Panc1 (cell line): ENCODE results near the gene PADI1. TPM values are rescaled to one million over a fixed set of nuclear protein-coding genes. Genes with fewer than 3 reads are reported as not detected.

Experiments used
- ATAC-seq: fragments of 200-7000 bp; cut with Tn5 transposase; 2 replicates; pipeline ENCODE4 v1.9.1; 2020; ENCODE audit warnings: mild to moderate bottlenecking, moderate library complexity
- BruUV-seq: library from RNA; stranded (reverse); fragments of 400-500 nt; replicated peaks from 2 replicates; lab custom pipeline; 2021; lab: Mats Ljungman, UMichigan
- CTCF ChIA-PET: fragments of 300-600 bp; sonication (Branson Sonifier 250); formaldehyde crosslinking; loops from one replicate; lab custom pipeline; 2022; ENCODE audit warnings: antibody characterized with exemption; lab: Charles Lee
- POLR2A ChIA-PET: fragments of 300-600 bp; sonication (Branson Sonifier 250); formaldehyde crosslinking; loops from one replicate; lab custom pipeline; 2022; ENCODE audit warnings: antibody characterized with exemption; lab: Charles Lee
- DNase-seq: peaks from one replicate; pipeline ENCODE4 v3.0.0-alpha.2; 2010; ENCODE audit warnings: low read depth, low spot score
- H3K27ac ChIP-seq: 2 replicates; pipeline ENCODE4 v1.5.1; 2011; ENCODE audit warnings: mild to moderate bottlenecking, low read length, inconsistent platforms
- H3K27me3 ChIP-seq: fragments of 200-500 bp; sonication (Bioruptor generic); 2 replicates; pipeline ENCODE4 v1.6.0; 2014; ENCODE audit warnings: low read length, inconsistent platforms; ENCODE audit not compliant: control insufficient read depth, insufficient read depth
- H3K36me3 ChIP-seq: fragments of 200-500 bp; sonication (Bioruptor generic); 2 replicates; pipeline ENCODE4 v1.5.1; 2014; ENCODE audit warnings: inconsistent platforms, mild to moderate bottlenecking, low read length, moderate library complexity; ENCODE audit not compliant: control insufficient read depth, insufficient read depth
- H3K4me1 ChIP-seq: 2 replicates; pipeline ENCODE4 v1.5.1; 2011; ENCODE audit warnings: inconsistent platforms, mild to moderate bottlenecking, low read length, moderate library complexity; ENCODE audit not compliant: control insufficient read depth, insufficient read depth
- H3K4me3 ChIP-seq, 2 experiments: 2 replicates each; pipeline ENCODE4 v1.5.1; 2011 to 2012; ENCODE audit warnings: low read depth in 2 of 2, low read length in 2 of 2, mild to moderate bottlenecking in 2 of 2, inconsistent platforms in 1 of 2, moderate library complexity in 1 of 2
- H3K9me3 ChIP-seq: fragments of 200-500 bp; sonication (Bioruptor generic); 2 replicates; pipeline ENCODE4 v1.5.1; 2014; ENCODE audit warnings: low read depth, mild to moderate bottlenecking, inconsistent platforms, low read length, moderate library complexity; ENCODE audit not compliant: control insufficient read depth, insufficient read depth
- POLR2AphosphoS5 ChIP-seq: IDR thresholded peaks from 2 replicates; pipeline ENCODE4 v1.6.1; 2012; ENCODE audit warnings: mild to moderate bottlenecking, low read depth, low read length, moderate library complexity
- REST ChIP-seq, 2 experiments: IDR thresholded peaks; 2 replicates each; pipeline ENCODE4 v1.6.1; 2011 to 2012; ENCODE audit warnings: low read depth in 2 of 2, control low read depth in 1 of 2, low read length in 1 of 2, mild to moderate bottlenecking in 1 of 2, moderate library complexity in 1 of 2; ENCODE audit not compliant: insufficient read depth in 1 of 2
- SIN3A ChIP-seq: IDR thresholded peaks from 2 replicates; pipeline ENCODE4 v1.6.1; 2012; ENCODE audit warnings: low read depth, mild to moderate bottlenecking, low read length, moderate library complexity, borderline replicate concordance; ENCODE audit not compliant: insufficient read depth
- TCF7L2 ChIP-seq: IDR thresholded peaks from 2 replicates; pipeline ENCODE4 v1.6.1; 2011; ENCODE audit warnings: mild to moderate bottlenecking, low read depth, low read length, inconsistent platforms
- in situ Hi-C: cut with HindIII; loops from 2 replicates; pipeline ENCODE4 v1.10.0; 2016; ENCODE audit warnings: low sequenced_read_pairs, low pct_unique_long_range_greater_than_20kb
- intact Hi-C: fragments of 100-400 bp; cut with micrococcal nuclease; formaldehyde crosslinking; loops from one replicate; pipeline ENCODE4 v1.10.0; 2022; ENCODE audit not compliant: unreplicated experiment
- total RNA-seq: library from RNA; stranded (reverse); gene quantifications from one replicate; pipeline ENCODE4 v1.2.1, GENCODE V29; 2021; ENCODE audit not compliant: unreplicated experiment
- TF ChIP-seq, protein P1 (sequence below): fragments of 450-650 bp; IDR thresholded peaks from 2 replicates; pipeline ENCODE4 v1.5.1; 2017; ENCODE audit warnings: mild to moderate bottlenecking

PADI1 gene
- total RNA-seq, 1 experiment from 2014 or later: 2.3 TPM

DNA sequence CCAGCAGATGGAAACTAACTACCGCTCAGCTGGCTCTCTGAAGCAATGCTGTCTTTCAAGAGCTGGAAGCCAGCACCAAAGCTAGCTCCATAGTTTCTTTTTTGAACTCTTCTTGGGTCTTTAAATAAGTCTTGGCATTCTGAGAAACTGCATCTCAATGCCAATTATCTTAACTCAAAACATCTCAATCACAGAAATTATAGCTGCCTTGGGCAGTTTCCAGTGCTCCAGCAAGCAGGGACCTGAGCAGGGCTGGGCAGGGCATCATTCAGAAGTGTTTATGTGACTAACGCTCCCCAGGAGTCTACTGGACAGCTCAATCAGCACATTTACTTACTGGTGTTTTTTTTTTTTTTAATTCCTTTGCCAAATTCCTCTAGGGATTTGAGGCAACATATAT lies 84.8 kb downstream of the PADI1 start:
- no peak for DNase-seq
- no peak overlapping the region for H3K4me3 ChIP-seq
- no TSS peak for BruUV-seq

GRCh38 chr1:17290553-17290952 lies 85.6 kb downstream of the PADI1 start:
- H3K4me3 ChIP-seq: no peak overlapping the region
- in situ Hi-C loops (no loop called here), intact Hi-C loops (no loop called here)
- no peaks in the 10 kb centered on the region; the same call in 1 of the 2 replicates for H3K4me1 ChIP-seq
- TF ChIP-seq, protein P1, sequence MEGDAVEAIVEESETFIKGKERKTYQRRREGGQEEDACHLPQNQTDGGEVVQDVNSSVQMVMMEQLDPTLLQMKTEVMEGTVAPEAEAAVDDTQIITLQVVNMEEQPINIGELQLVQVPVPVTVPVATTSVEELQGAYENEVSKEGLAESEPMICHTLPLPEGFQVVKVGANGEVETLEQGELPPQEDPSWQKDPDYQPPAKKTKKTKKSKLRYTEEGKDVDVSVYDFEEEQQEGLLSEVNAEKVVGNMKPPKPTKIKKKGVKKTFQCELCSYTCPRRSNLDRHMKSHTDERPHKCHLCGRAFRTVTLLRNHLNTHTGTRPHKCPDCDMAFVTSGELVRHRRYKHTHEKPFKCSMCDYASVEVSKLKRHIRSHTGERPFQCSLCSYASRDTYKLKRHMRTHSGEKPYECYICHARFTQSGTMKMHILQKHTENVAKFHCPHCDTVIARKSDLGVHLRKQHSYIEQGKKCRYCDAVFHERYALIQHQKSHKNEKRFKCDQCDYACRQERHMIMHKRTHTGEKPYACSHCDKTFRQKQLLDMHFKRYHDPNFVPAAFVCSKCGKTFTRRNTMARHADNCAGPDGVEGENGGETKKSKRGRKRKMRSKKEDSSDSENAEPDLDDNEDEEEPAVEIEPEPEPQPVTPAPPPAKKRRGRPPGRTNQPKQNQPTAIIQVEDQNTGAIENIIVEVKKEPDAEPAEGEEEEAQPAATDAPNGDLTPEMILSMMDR: no peak
- TF ChIP-seq POLR2AphosphoS5 (no peak), TCF7L2 (no peak), REST (IDR thresholded peaks at IDR 0.05; ENCODE audit: insufficient read depth in 1 of 2, low read depth in 2 of 2, low read length in 1 of 2) (no peak), SIN3A (no peak)
- ChIA-PET POLR2A (no interaction called here), CTCF (no interaction called here)
- no peak overlapping the region for H3K27ac ChIP-seq
- no TSS peak for BruUV-seq
- ATAC-seq (no peak), DNase-seq (no peak)
- H3K27me3 ChIP-seq: no peaks in the 10 kb centered on the region
- H3K9me3 ChIP-seq: no peaks in the 10 kb centered on the region
- no peaks in the 10 kb centered on the region for H3K36me3 ChIP-seq

More for the DNA sequence above, 84.8 kb downstream of the PADI1 start:
- TF ChIP-seq POLR2AphosphoS5 (no peak), TCF7L2 (no peak), REST (IDR thresholded peaks at IDR 0.05; ENCODE audit: insufficient read depth in 1 of 2, low read depth in 2 of 2, low read length in 1 of 2) (no peak), SIN3A (no peak)
- TF ChIP-seq, protein P1: no peak
- intact Hi-C loops: no loop called here
- H3K27me3 ChIP-seq: no peaks in the 10 kb centered on the region
- no peak overlapping the region for H3K27ac ChIP-seq
- ChIA-PET CTCF (interaction anchor here (0.7 kb wide), 1 partner anchor 43 kb away, joined by 7 read pairs; no protein-coding TSS in a partner anchor), POLR2A (no interaction called here)
- H3K36me3 ChIP-seq: no peaks in the 10 kb centered on the region
- ATAC-seq: no peak
- H3K4me1 ChIP-seq: no peaks in the 10 kb centered on the region; the same call in 1 of the 2 replicates
- H3K9me3 ChIP-seq: no peaks in the 10 kb centered on the region
- in situ Hi-C loops: no loop called here
